HuH-7 (cell line): ENCODE measurements around the gene MFRP.

ENCODE experiments used
- DNase-seq: peaks from one replicate; pipeline ENCODE4 v3.0.0; 2011; ENCODE audit warnings: low spot score

MFRP gene

GRCh38 chr11:119338318-119338890 is 8.1 kb downstream of the MFRP start:
- peak; percentile 93 for DNase-seq

GRCh38 chr11:119337581-119338317 is 8.8 kb downstream of the MFRP start:
- DNase-seq, result no peak

GRCh38 chr11:119336744-119337469 is 9.6 kb downstream of the MFRP start:
- no peak for DNase-seq

- DNase-seq, result no peak
Observed at GRCh38 chr11:119335655-119336543, 10.6 kb downstream of the MFRP start.

GRCh38 chr11:119335091-119335654 is 11.3 kb downstream of the MFRP start:
- DNase-seq, result no peak

DNA sequence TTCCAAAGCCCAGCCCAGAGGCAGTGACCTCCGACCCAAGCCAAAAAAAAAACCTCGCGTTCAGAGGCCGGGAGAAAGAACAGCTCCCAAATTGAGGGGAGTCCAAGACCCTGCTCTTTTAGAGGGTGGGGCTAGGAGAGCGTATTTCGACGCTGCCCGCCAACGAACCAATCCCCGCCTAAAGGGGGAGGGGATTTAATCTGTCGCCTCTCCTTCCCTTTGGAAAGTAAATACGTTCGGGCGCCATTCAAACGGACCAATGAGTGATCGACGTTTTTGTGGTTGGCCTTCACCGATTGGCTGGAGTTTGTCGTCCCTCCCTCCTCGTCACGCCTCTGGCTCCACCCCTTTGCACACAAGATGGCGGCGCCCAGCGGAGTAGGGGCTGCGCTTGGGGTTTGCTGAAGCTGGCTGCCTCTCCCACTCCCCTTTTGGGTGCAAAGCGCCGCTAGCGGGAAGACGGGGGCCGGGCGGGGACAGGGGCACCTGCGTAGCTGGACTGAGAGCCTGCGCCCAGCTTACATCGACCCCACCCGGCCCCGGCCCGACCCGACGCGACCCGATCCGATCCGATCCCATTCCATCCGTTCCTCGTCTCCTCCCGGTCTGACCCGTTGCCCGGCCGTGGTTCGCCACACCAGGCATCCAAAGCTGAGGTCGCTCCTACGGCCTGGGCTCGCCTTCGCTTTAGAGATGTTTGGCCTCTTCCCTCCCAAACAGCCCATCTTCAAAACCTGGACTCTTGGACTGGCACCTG is 12.2 kb downstream of the MFRP start, which contains the start of gene RNF26:
Gene RNF26 (plus strand): TSS at position 354 of the 757 bp plus-strand sequence. CDS start 596 bp downstream, outside the sequence.
- DNase-seq, result peak; percentile 98

GRCh38 chr11:119332111-119332765 is 14.3 kb downstream of the MFRP start:
- no peak for DNase-seq

DNA sequence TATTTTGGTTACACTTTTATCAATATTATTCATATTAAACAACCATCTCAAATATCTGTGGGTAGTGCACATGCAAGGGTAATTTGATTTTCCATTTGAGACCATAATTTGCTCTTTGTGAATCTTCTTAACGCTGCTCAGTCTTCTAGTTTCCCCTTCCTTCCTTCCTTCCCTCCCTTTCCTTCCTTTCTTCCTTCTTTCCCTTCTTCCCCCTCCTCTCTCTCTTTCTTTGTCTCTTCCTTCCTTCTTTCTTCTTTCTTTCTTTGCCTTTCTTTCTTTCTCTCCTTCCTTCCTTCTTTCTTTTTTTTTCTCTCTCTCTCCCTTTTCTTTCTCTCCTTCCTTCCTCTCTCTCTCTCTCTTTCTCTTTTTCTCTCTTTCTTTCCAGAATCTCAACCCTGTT is 16.3 kb downstream of the MFRP start:
- DNase-seq, result no peak

- no peak for DNase-seq
Observed at GRCh38 chr11:119329320-119329719, 17.2 kb downstream of the MFRP start.

DNA sequence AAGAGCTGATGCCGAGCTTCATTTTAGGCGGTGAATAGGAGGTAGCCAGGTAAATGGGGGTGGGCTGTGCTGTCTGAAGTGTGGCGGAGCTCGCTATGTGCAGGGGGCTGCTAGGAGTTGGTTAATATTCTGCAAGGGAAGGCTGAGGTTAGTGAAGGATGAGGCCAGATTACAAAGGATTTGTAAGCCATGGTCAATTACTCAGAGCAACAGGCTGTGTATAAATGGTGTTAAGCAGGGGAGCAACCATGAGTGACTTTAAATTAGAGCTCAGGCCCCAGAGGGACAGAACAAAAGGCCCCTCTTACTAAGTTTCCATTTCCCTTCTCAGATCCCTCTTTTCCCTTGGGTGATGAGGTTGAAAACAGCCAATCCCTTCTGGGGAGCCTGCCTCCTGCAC is 22.3 kb downstream of the MFRP start:
- no peak for DNase-seq

GRCh38 chr11:119323532-119324033 is 22.9 kb downstream of the MFRP start:
- DNase-seq, result peak; percentile 79

DNA sequence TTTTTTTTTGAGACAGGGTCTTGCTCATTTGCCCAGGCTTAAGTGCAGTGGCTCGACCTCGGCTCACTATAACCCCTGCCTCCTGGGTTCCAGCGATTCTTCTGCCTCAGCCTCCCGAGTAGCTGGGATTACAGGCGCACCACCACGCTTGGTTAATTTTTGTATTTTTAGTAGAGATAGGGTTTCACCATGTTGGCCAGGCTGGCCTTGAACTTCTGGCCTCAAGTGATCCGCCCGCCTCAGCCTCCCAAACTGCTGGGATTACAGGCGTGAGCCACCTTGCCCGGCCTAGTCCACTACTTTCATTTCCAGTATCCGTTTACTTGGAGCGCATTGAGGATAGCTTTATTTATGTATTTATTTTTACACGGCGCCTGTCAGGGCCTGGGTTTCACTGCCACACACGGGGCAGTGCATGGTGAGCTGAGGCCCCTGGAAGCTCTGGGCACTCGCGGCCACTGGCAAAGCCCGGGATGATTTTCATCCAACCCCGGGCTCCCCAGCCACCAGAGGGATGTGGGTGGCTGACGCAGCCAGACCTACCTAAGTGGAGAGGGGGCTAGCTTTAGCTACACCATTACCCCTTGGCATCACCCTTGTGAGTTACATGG is 23.5 kb downstream of the MFRP start:
- DNase-seq, result no peak

DNA sequence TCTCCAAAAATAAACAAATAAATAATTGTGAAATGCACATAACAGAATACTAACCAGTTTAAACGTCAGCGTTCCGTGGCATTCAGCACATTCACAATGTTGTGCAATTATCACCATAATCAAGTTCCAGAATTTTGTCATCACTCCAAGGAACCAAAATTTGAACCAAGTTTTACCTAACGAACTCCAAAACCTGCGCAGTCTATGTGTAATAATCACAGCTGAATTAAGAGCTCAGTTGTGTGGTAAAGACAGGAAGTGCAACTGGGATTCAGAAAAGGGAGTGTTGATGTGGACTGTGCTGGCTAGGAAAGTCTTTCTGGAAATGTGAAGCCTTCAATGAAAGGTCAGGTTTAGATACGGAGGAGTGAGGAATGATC is 24.2 kb downstream of the MFRP start:
- DNase-seq, result no peak

- no peak for DNase-seq
Observed at GRCh38 chr11:119320776-119321524, 25.6 kb downstream of the MFRP start.

GRCh38 chr11:119320240-119320775 is 26.2 kb downstream of the MFRP start:
- DNase-seq, result no peak

DNA sequence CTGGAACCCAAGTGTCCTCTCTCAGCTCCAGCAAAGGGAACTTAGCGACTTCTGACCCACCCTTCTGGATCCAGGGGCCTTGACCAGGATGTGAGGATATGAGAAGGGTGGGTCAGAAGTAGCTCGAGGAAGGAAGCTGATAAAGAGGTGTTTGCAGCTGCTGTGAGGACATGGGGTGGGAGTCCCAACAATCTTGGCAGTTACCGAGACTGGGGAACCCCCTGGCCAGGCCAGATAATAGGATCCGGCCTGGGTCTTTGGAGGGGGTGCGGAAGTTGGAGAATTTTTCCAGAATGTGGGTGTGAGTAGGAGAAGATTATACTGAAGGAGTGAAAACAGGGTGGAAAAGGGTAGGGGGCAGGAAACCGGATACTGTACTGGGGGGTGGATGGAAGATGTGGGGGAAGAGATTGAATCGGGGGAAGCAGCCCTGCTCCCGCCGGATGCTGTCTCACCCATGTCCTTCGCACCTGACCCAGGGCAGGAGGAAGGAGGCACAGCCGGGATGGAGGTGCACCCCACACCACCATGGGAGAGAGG is 26.7 kb downstream of the MFRP start:
- DNase-seq, result no peak

DNA sequence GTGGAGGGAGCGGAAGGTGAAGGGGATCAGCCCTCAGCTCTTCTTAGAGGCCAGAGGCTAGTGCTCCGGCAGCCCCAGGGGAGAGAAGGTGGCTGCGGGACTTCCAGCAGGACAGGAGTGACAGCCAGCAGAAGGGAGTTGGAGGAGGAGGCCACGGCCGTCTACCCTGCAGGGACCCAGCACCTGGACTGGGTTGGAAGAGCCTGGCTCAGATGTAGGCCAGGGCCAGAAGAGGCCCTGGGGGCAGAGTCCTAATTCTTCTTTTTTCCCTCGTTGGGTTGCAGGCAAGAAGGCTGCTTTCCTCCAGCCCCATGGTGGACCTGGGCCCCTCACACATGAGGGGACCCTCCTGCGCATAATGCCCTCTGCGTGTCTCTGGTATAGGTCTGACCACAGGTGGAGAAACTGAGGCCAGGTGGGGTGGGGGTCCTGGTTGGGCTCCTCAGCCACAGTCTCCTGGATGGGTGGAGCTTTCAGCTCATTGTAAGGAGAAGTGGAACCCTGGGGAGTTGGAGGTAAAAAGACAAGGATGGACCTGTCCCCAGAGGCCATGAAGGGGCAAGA is 27.3 kb downstream of the MFRP start:
- no peak for DNase-seq
